CD14-positive monocyte (primary cell): ENCODE data around the gene TRIM56. TPM values are rescaled to one million over a fixed set of nuclear protein-coding genes. Genes with fewer than 3 reads are reported as not detected.
"Not testable (repeated sequence)": the region's sequence is repeated elsewhere in the genome, so short reads cannot be mapped to it uniquely, and the experiment has no call there.

ENCODE experiments used
- DNase-seq, 3 donors: peaks; one replicate each; pipeline ENCODE4 v3.0.0-alpha.2; 2011 to 2022
- H2AFZ ChIP-seq: 2 replicates; pipeline ENCODE4 v1.6.0; 2012; ENCODE audit warnings: mild to moderate bottlenecking, low read depth, low read length, inconsistent platforms; ENCODE audit not compliant: insufficient read depth, poor library complexity, severe bottlenecking
- H3K27ac ChIP-seq, 2 donors: 1 replicate in 1 of 2; 2 replicates in 1 of 2; pipeline ENCODE4 v1.5.1; 2012 to 2013; ENCODE audit warnings: low read length in 2 of 2, control low read depth in 1 of 2, inconsistent platforms in 1 of 2, low read depth in 1 of 2, mild to moderate bottlenecking in 1 of 2
- H3K27me3 ChIP-seq, 2 donors: one replicate each; pipeline versions ENCODE4 v1.6.0 to v1.6.1; 2011 to 2013; ENCODE audit warnings: low read length in 2 of 2; ENCODE audit not compliant: control insufficient read depth in 2 of 2, insufficient read depth in 2 of 2
- H3K36me3 ChIP-seq, 2 donors: replicated peaks in 1 of 2; 1 replicate in 1 of 2; 2 replicates in 1 of 2; pipeline versions ENCODE4 v1.5.1 to v1.6.1; 2012 to 2013; ENCODE audit warnings: low read length in 2 of 2, control low read depth in 1 of 2, inconsistent platforms in 1 of 2, mild to moderate bottlenecking in 1 of 2; ENCODE audit not compliant: insufficient read depth in 2 of 2, control insufficient read depth in 1 of 2
- H3K4me1 ChIP-seq, 2 donors: 1 replicate in 1 of 2; 2 replicates in 1 of 2; pipeline versions ENCODE4 v1.5.1 to v1.6.1; 2012 to 2013; ENCODE audit warnings: low read length in 2 of 2, control low read depth in 1 of 2, inconsistent platforms in 1 of 2, mild to moderate bottlenecking in 1 of 2, moderate library complexity in 1 of 2; ENCODE audit not compliant: insufficient read depth in 2 of 2, control insufficient read depth in 1 of 2
- H3K4me2 ChIP-seq: replicated peaks from 2 replicates; pipeline ENCODE3; 2012; ENCODE audit warnings: low read length, moderate library complexity, mild to moderate bottlenecking; ENCODE audit not compliant: poor library complexity, severe bottlenecking; ENCODE audit errors: extremely low read depth
- H3K4me3 ChIP-seq, 3 experiments: fragments of 200-600 bp in 1 of 3; sonication (generic) in 1 of 3; replicated peaks in 1 of 3; 1 replicate in 2 of 3; 2 replicates in 1 of 3; pipeline ENCODE4 v1.5.1; 2011 to 2013; ENCODE audit warnings: low read length in 3 of 3, mild to moderate bottlenecking in 3 of 3, control low read depth in 2 of 3, low read depth in 2 of 3, inconsistent platforms in 1 of 3, moderate library complexity in 1 of 3
- H3K79me2 ChIP-seq: 2 replicates; pipeline ENCODE4 v1.6.0; 2012; ENCODE audit warnings: mild to moderate bottlenecking, control low read depth, inconsistent platforms, low read length, moderate library complexity; ENCODE audit not compliant: insufficient read depth
- H3K9ac ChIP-seq: 2 replicates; pipeline ENCODE4 v1.6.0; 2017; ENCODE audit warnings: low read length, mild to moderate bottlenecking; ENCODE audit not compliant: insufficient read depth, poor library complexity, severe bottlenecking
- H3K9me3 ChIP-seq, 2 donors: replicated peaks in 1 of 2; 1 replicate in 1 of 2; 2 replicates in 1 of 2; pipeline versions ENCODE4 v1.5.1 to v1.6.1; 2012 to 2013; ENCODE audit warnings: low read length in 2 of 2, control low read depth in 1 of 2; ENCODE audit not compliant: control insufficient read depth in 1 of 2, insufficient read depth in 1 of 2
- H4K20me1 ChIP-seq: 2 replicates; pipeline ENCODE4 v1.6.0; 2012; ENCODE audit warnings: mild to moderate bottlenecking, low read length, control low read depth, moderate library complexity; ENCODE audit not compliant: insufficient read depth
- H3K27ac Mint-ChIP-seq, 7 donors: one replicate each; pipeline ENCODE4 v1.8.0; 2020; ENCODE audit warnings: mild to moderate bottlenecking in 7 of 7, mixed read lengths in 7 of 7, moderate library complexity in 6 of 7, inconsistent platforms in 2 of 7
- H3K27me3 Mint-ChIP-seq, 3 donors: one replicate each; pipeline ENCODE4 v1.8.0; 2021 to 2022; ENCODE audit warnings: low read depth in 3 of 3, mild to moderate bottlenecking in 3 of 3, mixed read lengths in 3 of 3, moderate library complexity in 3 of 3, inconsistent platforms in 1 of 3
- H3K36me3 Mint-ChIP-seq, 2 donors: one replicate each; pipeline ENCODE4 v1.8.0; 2020; ENCODE audit warnings: mixed read lengths in 2 of 2, inconsistent platforms in 1 of 2, mild to moderate bottlenecking in 1 of 2
- H3K4me1 Mint-ChIP-seq: one replicate; pipeline ENCODE4 v1.8.0; 2020; ENCODE audit warnings: mild to moderate bottlenecking, mixed read lengths
- H3K4me3 Mint-ChIP-seq, 2 donors: one replicate each; pipeline ENCODE4 v1.8.0; 2020; ENCODE audit warnings: mild to moderate bottlenecking in 2 of 2, mixed read lengths in 2 of 2, moderate library complexity in 1 of 2
- H3K9me3 Mint-ChIP-seq, 7 donors: one replicate each; pipeline ENCODE4 v1.8.0; 2020 to 2022; ENCODE audit warnings: mixed read lengths in 7 of 7, mild to moderate bottlenecking in 6 of 7, moderate library complexity in 6 of 7, inconsistent platforms in 2 of 7
- CTCF ChIP-seq: fragments of 200-600 bp; IDR thresholded peaks from one replicate; pipeline ENCODE4 v1.8.0; 2022; ENCODE audit warnings: antibody characterized with exemption, mild to moderate bottlenecking
- WGBS: methylation state at CpG from one replicate; pipeline ENCODE4 v1.1.5; 2013; ENCODE audit warnings: missing lambda C conversion rate; ENCODE audit not compliant: insufficient coverage; 5-methylcytosine and 5-hydroxymethylcytosine counted together
- intact Hi-C, 2 donors: fragments of 100-400 bp; cut with micrococcal nuclease; formaldehyde crosslinking; loops; one replicate each; pipeline versions ENCODE4 v1.15.0 to v1.15.1; 2023
- polyA plus RNA-seq, 3 donors: library from polyadenylated mRNA; depleted of rRNA in 1 of 3; unstranded in 2 of 3; stranded (reverse) in 1 of 3; fragments of 300-500 nt in 2 of 3; fragments of >200 nt in 1 of 3; fragmentation: Illumina TruSeq in 2 of 3; gene quantifications; 1 replicate in 2 of 3; 2 replicates in 1 of 3; pipeline ENCODE4 v1.2.3, GENCODE V29; 2012 to 2021

TRIM56 gene
- polyA plus RNA-seq, 3 donors = 0.66 to 9.4 (median 1.2) TPM

- H3K9me3 ChIP-seq = no peaks in the 10 kb centered on the region
- no peaks in the 10 kb centered on the region for H3K36me3 ChIP-seq
- H3K4me3 ChIP-seq = no peak overlapping the region
- Mint-ChIP-seq H3K36me3 (no peaks in the 10 kb centered on the region), H3K4me1 (no peaks in the 10 kb centered on the region), H3K4me3 (no peak overlapping the region), H3K9me3 (no peaks in the 10 kb centered on the region), H3K27me3 (peaks cover 33 to 41% (median 36%) of the 10 kb centered on the region in 3 donors), H3K27ac (no peak overlapping the region)
- no peak overlapping the region for H3K4me2 ChIP-seq
- no peaks in the 10 kb centered on the region for H3K4me1 ChIP-seq
- no peak for TF ChIP-seq CTCF
- H2AFZ ChIP-seq = no peak overlapping the region
- no peaks in the 10 kb centered on the region for H4K20me1 ChIP-seq
- intact Hi-C loops = no loop called here
- DNase-seq = no peak
- H3K79me2 ChIP-seq = no peaks in the 10 kb centered on the region
- no peak overlapping the region for H3K27ac ChIP-seq
- no peak overlapping the region for H3K9ac ChIP-seq
- no CpG with 5 or more reads among the region's 5 CpGs for WGBS
- H3K27me3 ChIP-seq = peaks cover 2 to 7% of the 10 kb centered on the region in 2 donors
Observed at GRCh38 chr7:101060992-101061391, 24.3 kb upstream of the TRIM56 start.

GRCh38 chr7:101064176-101064550, 21.1 kb upstream of the TRIM56 start:
- 60% methylated on average over 8 of the region's 9 CpGs for WGBS
- H3K27ac ChIP-seq, H3K4me2 ChIP-seq, H4K20me1 ChIP-seq, H3K4me3 Mint-ChIP-seq, H3K36me3 ChIP-seq, H3K4me1 ChIP-seq, intact Hi-C loops, H3K9me3 Mint-ChIP-seq, H3K4me3 ChIP-seq, H3K9me3 ChIP-seq, H3K27ac Mint-ChIP-seq, H3K79me2 ChIP-seq, DNase-seq, H3K9ac ChIP-seq, H3K36me3 Mint-ChIP-seq, H2AFZ ChIP-seq, H3K4me1 Mint-ChIP-seq: not testable (repeated sequence)
- peaks cover under 1 to 11% of the 10 kb centered on the region in 2 donors for H3K27me3 ChIP-seq
- peaks cover 34 to 42% (median 40%) of the 10 kb centered on the region in 3 donors for H3K27me3 Mint-ChIP-seq

GRCh38 chr7:101065162-101065561, 20.1 kb upstream of the TRIM56 start:
- peaks cover 32 to 39% (median 37%) of the 10 kb centered on the region in 3 donors for H3K27me3 Mint-ChIP-seq
- H3K9ac ChIP-seq, H3K4me2 ChIP-seq, H3K9me3 Mint-ChIP-seq, H3K4me3 ChIP-seq, H3K9me3 ChIP-seq, H3K27ac ChIP-seq, H3K4me1 Mint-ChIP-seq, H3K4me1 ChIP-seq, H3K27me3 ChIP-seq, H4K20me1 ChIP-seq, DNase-seq, H2AFZ ChIP-seq, intact Hi-C loops, H3K36me3 Mint-ChIP-seq, H3K36me3 ChIP-seq, H3K79me2 ChIP-seq, H3K4me3 Mint-ChIP-seq, H3K27ac Mint-ChIP-seq: not testable (repeated sequence)
- WGBS = 86% methylated on average over 2 of the region's 3 CpGs
